Measurements from ENCODE around the gene SOX18.

- TF ChIP-seq CTCF (CRISPR knock-in tag; IDR thresholded peaks at IDR 0.05): no peak
- TF ChIP-seq, protein P1, sequence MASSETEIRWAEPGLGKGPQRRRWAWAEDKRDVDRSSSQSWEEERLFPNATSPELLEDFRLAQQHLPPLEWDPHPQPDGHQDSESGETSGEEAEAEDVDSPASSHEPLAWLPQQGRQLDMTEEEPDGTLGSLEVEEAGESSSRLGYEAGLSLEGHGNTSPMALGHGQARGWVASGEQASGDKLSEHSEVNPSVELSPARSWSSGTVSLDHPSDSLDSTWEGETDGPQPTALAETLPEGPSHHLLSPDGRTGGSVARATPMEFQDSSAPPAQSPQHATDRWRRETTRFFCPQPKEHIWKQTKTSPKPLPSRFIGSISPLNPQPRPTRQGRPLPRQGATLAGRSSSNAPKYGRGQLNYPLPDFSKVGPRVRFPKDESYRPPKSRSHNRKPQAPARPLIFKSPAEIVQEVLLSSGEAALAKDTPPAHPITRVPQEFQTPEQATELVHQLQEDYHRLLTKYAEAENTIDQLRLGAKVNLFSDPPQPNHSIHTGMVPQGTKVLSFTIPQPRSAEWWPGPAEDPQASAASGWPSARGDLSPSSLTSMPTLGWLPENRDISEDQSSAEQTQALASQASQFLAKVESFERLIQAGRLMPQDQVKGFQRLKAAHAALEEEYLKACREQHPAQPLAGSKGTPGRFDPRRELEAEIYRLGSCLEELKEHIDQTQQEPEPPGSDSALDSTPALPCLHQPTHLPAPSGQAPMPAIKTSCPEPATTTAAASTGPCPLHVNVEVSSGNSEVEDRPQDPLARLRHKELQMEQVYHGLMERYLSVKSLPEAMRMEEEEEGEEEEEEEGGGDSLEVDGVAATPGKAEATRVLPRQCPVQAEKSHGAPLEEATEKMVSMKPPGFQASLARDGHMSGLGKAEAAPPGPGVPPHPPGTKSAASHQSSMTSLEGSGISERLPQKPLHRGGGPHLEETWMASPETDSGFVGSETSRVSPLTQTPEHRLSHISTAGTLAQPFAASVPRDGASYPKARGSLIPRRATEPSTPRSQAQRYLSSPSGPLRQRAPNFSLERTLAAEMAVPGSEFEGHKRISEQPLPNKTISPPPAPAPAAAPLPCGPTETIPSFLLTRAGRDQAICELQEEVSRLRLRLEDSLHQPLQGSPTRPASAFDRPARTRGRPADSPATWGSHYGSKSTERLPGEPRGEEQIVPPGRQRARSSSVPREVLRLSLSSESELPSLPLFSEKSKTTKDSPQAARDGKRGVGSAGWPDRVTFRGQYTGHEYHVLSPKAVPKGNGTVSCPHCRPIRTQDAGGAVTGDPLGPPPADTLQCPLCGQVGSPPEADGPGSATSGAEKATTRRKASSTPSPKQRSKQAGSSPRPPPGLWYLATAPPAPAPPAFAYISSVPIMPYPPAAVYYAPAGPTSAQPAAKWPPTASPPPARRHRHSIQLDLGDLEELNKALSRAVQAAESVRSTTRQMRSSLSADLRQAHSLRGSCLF (CRISPR knock-in tag; IDR thresholded peaks at IDR 0.05; ENCODE audit: borderline replicate concordance): no peak
- no peak for TF ChIP-seq TFAP4 (IDR thresholded peaks at IDR 0.05; ENCODE audit: borderline replicate concordance, low read depth)
- no peak for TF ChIP-seq DPF2 (CRISPR knock-in tag; IDR thresholded peaks at IDR 0.05; ENCODE audit: borderline replicate concordance, low read depth)
- no peak for TF ChIP-seq U2AF2 (IDR thresholded peaks at IDR 0.05; ENCODE audit: low read depth, low read length)
- no peak for TF ChIP-seq JUNB (CRISPR knock-in tag; IDR thresholded peaks at IDR 0.05; ENCODE audit: borderline replicate concordance)
Measured at GRCh38 chr20:64006490-64006889, 42.9 kb downstream of the SOX18 start.

Data from HepG2 (cell line).